Measurements from ENCODE around the gene CREB3L1.

CREB3L1 gene

DNA sequence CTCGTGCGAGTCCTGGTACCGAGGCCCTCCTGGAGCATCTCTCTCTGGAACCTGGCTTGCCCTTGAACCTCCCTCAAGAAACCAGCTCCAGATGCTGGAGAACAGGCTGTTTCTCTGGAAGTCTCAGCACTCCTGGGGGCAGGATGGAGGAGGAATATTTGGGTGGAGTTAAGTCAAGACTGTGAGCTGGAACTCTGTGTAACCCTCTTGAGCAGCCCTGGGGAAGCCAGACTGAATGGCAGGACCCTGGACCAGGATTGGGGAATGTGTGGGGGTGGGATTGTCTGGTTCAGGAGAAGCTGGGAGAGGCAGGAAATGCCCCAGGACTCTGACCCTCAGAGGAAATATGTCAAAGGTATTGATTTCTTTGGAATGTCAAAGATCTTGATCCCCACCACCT, 7.7 kb downstream of the CREB3L1 start:
- Histone ChIP-seq H3K36me3 (ENCODE audit: low read length) (no peaks in the 10 kb centered on the region), H3K27me3 (ENCODE audit: low read length) (0 out of 2 replicates have a peak, but pooled peaks cover 2% of the 10 kb centered on the region), H3K4me3 (ENCODE audit: insufficient read depth, low read length, poor library complexity, severe bottlenecking) (no peak overlapping the region), H3K79me2 (ENCODE audit: insufficient read depth, low read length) (no peaks in the 10 kb centered on the region), H3K27ac (ENCODE audit: low read depth, low read length) (no peak overlapping the region), H3F3A (ENCODE audit: insufficient read depth) (no peaks in the 10 kb centered on the region), H3K9me2 (replicated peaks; ENCODE audit: insufficient read depth, low read length) (no peaks in the 10 kb centered on the region), H3K4me2 (ENCODE audit: low read depth, low read length, poor library complexity, severe bottlenecking) (no peak overlapping the region), H4K20me1 (ENCODE audit: low read depth, low read length) (no peaks in the 10 kb centered on the region), H2AFZ (ENCODE audit: low read depth, low read length, severe bottlenecking) (no peak overlapping the region), H3K9me3 (ENCODE audit: insufficient read depth, low read length) (no peaks in the 10 kb centered on the region), H3K9ac (ENCODE audit: low read length) (no peak overlapping the region)
- TF ChIP-seq EZH2phosphoT487 (conservative IDR thresholded peaks at IDR 0.05; ENCODE audit: low read length) (no peak), CTCF (IDR thresholded peaks at IDR 0.05; ENCODE audit: insufficient read depth, low read length, poor library complexity, severe bottlenecking) (no peak)

GRCh38 chr11:46285594-46286033, 8.2 kb downstream of the CREB3L1 start:
- H3K4me2 ChIP-seq (ENCODE audit: low read depth, low read length, poor library complexity, severe bottlenecking) = no peak overlapping the region
- no peaks in the 10 kb centered on the region for H3K9me2 ChIP-seq (replicated peaks; ENCODE audit: insufficient read depth, low read length)
- no peak for TF ChIP-seq CTCF (IDR thresholded peaks at IDR 0.05; ENCODE audit: insufficient read depth, low read length, poor library complexity, severe bottlenecking)
- TF ChIP-seq EZH2phosphoT487 (conservative IDR thresholded peaks at IDR 0.05; ENCODE audit: low read length) = no peak
- no peaks in the 10 kb centered on the region for H3K36me3 ChIP-seq (ENCODE audit: low read length)
- H3K79me2 ChIP-seq (ENCODE audit: insufficient read depth, low read length) = no peaks in the 10 kb centered on the region
- H3K27ac ChIP-seq (ENCODE audit: low read depth, low read length) = no peak overlapping the region
- H4K20me1 ChIP-seq (ENCODE audit: low read depth, low read length) = no peaks in the 10 kb centered on the region
- H3K4me3 ChIP-seq (ENCODE audit: insufficient read depth, low read length, poor library complexity, severe bottlenecking) = no peak overlapping the region
- no peak overlapping the region for H3K9ac ChIP-seq (ENCODE audit: low read length)
- H3K9me3 ChIP-seq (ENCODE audit: insufficient read depth, low read length) = no peaks in the 10 kb centered on the region
- H3K27me3 ChIP-seq (ENCODE audit: low read length) = 0 out of 2 replicates have a peak, but pooled peaks cover 2% of the 10 kb centered on the region
- H2AFZ ChIP-seq (ENCODE audit: low read depth, low read length, severe bottlenecking) = no peak overlapping the region
- H3F3A ChIP-seq (ENCODE audit: insufficient read depth) = no peaks in the 10 kb centered on the region

DNA sequence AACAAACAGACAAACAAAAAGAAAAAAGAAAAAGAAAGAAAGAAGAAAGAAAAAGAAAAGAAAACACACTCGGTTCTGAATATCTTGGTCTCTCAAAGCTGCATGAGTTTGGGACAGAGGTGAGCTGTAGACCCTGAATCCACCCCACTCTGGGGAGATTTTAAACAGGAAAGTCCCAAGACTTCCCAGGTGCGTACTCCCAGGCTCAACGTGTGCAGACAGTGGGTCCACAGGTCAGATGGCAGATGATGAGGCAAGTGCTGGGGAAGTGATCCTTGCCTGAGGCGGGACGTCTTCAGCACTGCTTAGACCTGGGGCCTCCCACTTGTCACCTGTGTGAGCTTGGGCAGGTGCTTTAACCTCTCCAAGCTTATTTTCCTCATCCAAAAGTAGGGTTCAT, 9.3 kb downstream of the CREB3L1 start:
- Histone ChIP-seq H3K36me3 (ENCODE audit: low read length) (no peaks in the 10 kb centered on the region), H3K9me2 (replicated peaks; ENCODE audit: insufficient read depth, low read length) (no peaks in the 10 kb centered on the region), H3K79me2 (ENCODE audit: insufficient read depth, low read length) (no peaks in the 10 kb centered on the region), H3K9ac (ENCODE audit: low read length) (no peak overlapping the region), H2AFZ (ENCODE audit: low read depth, low read length, severe bottlenecking) (no peak overlapping the region), H3K27ac (ENCODE audit: low read depth, low read length) (no peak overlapping the region), H3K4me3 (ENCODE audit: insufficient read depth, low read length, poor library complexity, severe bottlenecking) (no peak overlapping the region), H3K27me3 (ENCODE audit: low read length) (0 out of 2 replicates have a peak, but pooled peaks cover 2% of the 10 kb centered on the region), H3K4me2 (ENCODE audit: low read depth, low read length, poor library complexity, severe bottlenecking) (no peak overlapping the region), H3F3A (ENCODE audit: insufficient read depth) (no peaks in the 10 kb centered on the region), H4K20me1 (ENCODE audit: low read depth, low read length) (no peaks in the 10 kb centered on the region), H3K9me3 (ENCODE audit: insufficient read depth, low read length) (no peaks in the 10 kb centered on the region)
- no peak for TF ChIP-seq EZH2phosphoT487 (conservative IDR thresholded peaks at IDR 0.05; ENCODE audit: low read length)
- no peak for TF ChIP-seq CTCF (IDR thresholded peaks at IDR 0.05; ENCODE audit: insufficient read depth, low read length, poor library complexity, severe bottlenecking)
